A549 (cell line): ENCODE data around the gene TMEM205.

Experiments used
- CHD2 ChIP-seq: fragments of 150-350 bp; IDR thresholded peaks from 2 replicates; pipeline ENCODE4 v1.6.1; 2014; ENCODE audit warnings: low read length; ENCODE audit not compliant: partially characterized antibody
- RAD21 ChIP-seq, 2 experiments: fragments of >200 bp in 1 of 2; sonication (Bioruptor Twin) in 1 of 2; formaldehyde crosslinking in 1 of 2; IDR thresholded peaks in 1 of 2; conservative IDR thresholded peaks in 1 of 2; 2 replicates in 1 of 2; 3 replicates in 1 of 2; pipeline ENCODE4 v1.6.1; 2012 to 2018; ENCODE audit warnings: inconsistent platforms in 1 of 2
- SMC3 ChIP-seq: fragments of >200 bp; sonication (Bioruptor Twin); formaldehyde crosslinking; IDR thresholded peaks from 3 replicates; pipeline ENCODE4 v1.6.1; 2018; ENCODE audit warnings: inconsistent platforms
- SREBF2 ChIP-seq: fragments of 450-650 bp; IDR thresholded peaks from 2 replicates; pipeline ENCODE4 v1.6.1; 2014; ENCODE audit warnings: mild to moderate bottlenecking, moderate library complexity
- TF ChIP-seq, protein P1 (sequence below): fragments of >200 bp; sonication (Bioruptor Twin); formaldehyde crosslinking; IDR thresholded peaks from 3 replicates; pipeline ENCODE4 v1.5.1; 2016
- TF ChIP-seq, protein P2 (sequence below): fragments of >200 bp; sonication (Bioruptor Twin); formaldehyde crosslinking; IDR thresholded peaks from 3 replicates; pipeline ENCODE4 v1.6.1; 2016
- TF ChIP-seq, protein P3 (sequence below): IDR thresholded peaks from 2 replicates; pipeline ENCODE4 v1.6.1; 2012

DNA sequence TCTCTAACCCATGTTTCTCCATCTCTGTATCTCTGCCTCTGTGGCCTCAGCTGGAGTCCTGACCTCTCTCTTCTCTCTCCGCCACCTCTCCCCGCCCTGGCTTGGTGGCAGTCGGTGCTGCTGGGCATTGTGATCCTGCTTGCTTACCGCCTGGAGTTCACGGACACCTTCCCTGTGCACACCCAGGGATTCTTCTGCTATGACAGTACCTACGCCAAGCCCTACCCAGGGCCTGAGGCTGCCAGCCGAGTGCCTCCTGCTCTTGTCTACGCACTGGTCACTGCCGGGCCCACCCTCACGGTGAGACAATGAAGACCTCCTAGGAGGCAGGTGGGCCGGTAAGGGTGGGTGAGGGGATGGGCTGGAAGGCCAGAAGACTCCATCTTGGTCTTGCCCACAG lies 13.4 kb upstream of the TMEM205 start:
- TF ChIP-seq SREBF2 (no peak), SMC3 (no peak), RAD21 (conservative IDR thresholded peaks at IDR 0.05 in 1 of 2, IDR thresholded peaks at IDR 0.05 in 1 of 2) (no peak), CHD2 (no peak)
- TF ChIP-seq, protein P1, sequence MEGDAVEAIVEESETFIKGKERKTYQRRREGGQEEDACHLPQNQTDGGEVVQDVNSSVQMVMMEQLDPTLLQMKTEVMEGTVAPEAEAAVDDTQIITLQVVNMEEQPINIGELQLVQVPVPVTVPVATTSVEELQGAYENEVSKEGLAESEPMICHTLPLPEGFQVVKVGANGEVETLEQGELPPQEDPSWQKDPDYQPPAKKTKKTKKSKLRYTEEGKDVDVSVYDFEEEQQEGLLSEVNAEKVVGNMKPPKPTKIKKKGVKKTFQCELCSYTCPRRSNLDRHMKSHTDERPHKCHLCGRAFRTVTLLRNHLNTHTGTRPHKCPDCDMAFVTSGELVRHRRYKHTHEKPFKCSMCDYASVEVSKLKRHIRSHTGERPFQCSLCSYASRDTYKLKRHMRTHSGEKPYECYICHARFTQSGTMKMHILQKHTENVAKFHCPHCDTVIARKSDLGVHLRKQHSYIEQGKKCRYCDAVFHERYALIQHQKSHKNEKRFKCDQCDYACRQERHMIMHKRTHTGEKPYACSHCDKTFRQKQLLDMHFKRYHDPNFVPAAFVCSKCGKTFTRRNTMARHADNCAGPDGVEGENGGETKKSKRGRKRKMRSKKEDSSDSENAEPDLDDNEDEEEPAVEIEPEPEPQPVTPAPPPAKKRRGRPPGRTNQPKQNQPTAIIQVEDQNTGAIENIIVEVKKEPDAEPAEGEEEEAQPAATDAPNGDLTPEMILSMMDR = no peak
- TF ChIP-seq, protein P2, sequence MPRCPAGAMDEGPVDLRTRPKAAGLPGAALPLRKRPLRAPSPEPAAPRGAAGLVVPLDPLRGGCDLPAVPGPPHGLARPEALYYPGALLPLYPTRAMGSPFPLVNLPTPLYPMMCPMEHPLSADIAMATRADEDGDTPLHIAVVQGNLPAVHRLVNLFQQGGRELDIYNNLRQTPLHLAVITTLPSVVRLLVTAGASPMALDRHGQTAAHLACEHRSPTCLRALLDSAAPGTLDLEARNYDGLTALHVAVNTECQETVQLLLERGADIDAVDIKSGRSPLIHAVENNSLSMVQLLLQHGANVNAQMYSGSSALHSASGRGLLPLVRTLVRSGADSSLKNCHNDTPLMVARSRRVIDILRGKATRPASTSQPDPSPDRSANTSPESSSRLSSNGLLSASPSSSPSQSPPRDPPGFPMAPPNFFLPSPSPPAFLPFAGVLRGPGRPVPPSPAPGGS = no peak
- TF ChIP-seq, protein P3, sequence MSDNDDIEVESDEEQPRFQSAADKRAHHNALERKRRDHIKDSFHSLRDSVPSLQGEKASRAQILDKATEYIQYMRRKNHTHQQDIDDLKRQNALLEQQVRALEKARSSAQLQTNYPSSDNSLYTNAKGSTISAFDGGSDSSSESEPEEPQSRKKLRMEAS = no peak
